K562 (cell line): ENCODE results near the gene DNAJC11. TPM values are rescaled to one million over a fixed set of nuclear protein-coding genes. Genes with fewer than 3 reads are reported as not detected.
A peak's percentile ranks its signal among the peaks of the same experiment; 100 is the strongest.

Experiments used
- CEBPB ChIP-seq: fragments of 450-650 bp; IDR thresholded peaks from 2 replicates; pipeline ENCODE4 v1.6.1; 2016; ENCODE audit warnings: missing genetic modification characterization, missing compliant biosample characterization
- CEBPG ChIP-seq, 3 experiments: fragments of 200-800 bp in 1 of 3; sonication (Bioruptor generic) in 1 of 3; sonication (generic) in 1 of 3; formaldehyde crosslinking in 1 of 3; IDR thresholded peaks in 2 of 3; conservative IDR thresholded peaks in 1 of 3; 2 replicates each; pipeline versions ENCODE4 v1.6.1 to v1.8.0; 2016 to 2022; ENCODE audit warnings: missing compliant biosample characterization in 2 of 3, missing genetic modification characterization in 2 of 3, mild to moderate bottlenecking in 1 of 3, missing genetic modification reagents in 1 of 3
- GABPB1 ChIP-seq: sonication (generic); formaldehyde crosslinking; IDR thresholded peaks from 2 replicates; pipeline ENCODE4 v1.8.0; 2022; ENCODE audit warnings: mild to moderate bottlenecking, missing genetic modification reagents
- KDM1A ChIP-seq, 2 experiments: fragments of 450-650 bp; IDR thresholded peaks; 2 replicates each; pipeline ENCODE4 v1.6.1; 2016; ENCODE audit warnings: mild to moderate bottlenecking in 2 of 2
- MED1 ChIP-seq: sonication (generic); formaldehyde crosslinking; IDR thresholded peaks from 2 replicates; pipeline ENCODE4 v1.8.1; 2023; ENCODE audit warnings: missing genetic modification reagents, borderline replicate concordance
- PCBP2 ChIP-seq: fragments of 200-400 bp; formaldehyde crosslinking; IDR thresholded peaks from 2 replicates; pipeline ENCODE4 v1.6.1; 2018; ENCODE audit warnings: low read length, low read depth, mild to moderate bottlenecking, moderate library complexity; ENCODE audit not compliant: poor library complexity, severe bottlenecking
- PHF20 ChIP-seq: fragments of 450-650 bp; IDR thresholded peaks from 2 replicates; pipeline ENCODE4 v1.6.1; 2018; ENCODE audit not compliant: partially characterized antibody
- POLR2AphosphoS5 ChIP-seq: IDR thresholded peaks from 2 replicates; pipeline ENCODE4 v1.6.1; 2011; ENCODE audit warnings: mild to moderate bottlenecking, low read depth, low read length, moderate library complexity; ENCODE audit not compliant: control insufficient read depth, insufficient read depth
- TEAD1 ChIP-seq, 2 experiments: fragments of 450-650 bp in 1 of 2; sonication (generic) in 1 of 2; formaldehyde crosslinking; IDR thresholded peaks; 2 replicates each; pipeline versions ENCODE4 v1.4.0 to v1.8.0; 2020 to 2022; ENCODE audit warnings: mild to moderate bottlenecking in 2 of 2, missing genetic modification reagents in 1 of 2
- ZNF551 ChIP-seq: fragments of 250-450 bp; sonication (Bioruptor Pico); IDR thresholded peaks from 2 replicates; pipeline ENCODE4 v1.5.0; 2021; ENCODE audit warnings: mild to moderate bottlenecking, moderate library complexity
- polyA plus RNA-seq, 8 experiments: library from polyadenylated mRNA; depleted of rRNA in 4 of 8; stranded (reverse) in 5 of 8; unstranded in 3 of 8; fragments of >200 nt; fragmentation: Nextera tagmentation in 2 of 8; fragmentation: Illumina TruSeq in 1 of 8; extraction: Ambion mirVana in 2 of 8; extraction: Trizol in 1 of 8; gene quantifications; 2 replicates each; pipeline versions ENCODE4 v1.2.1 to v1.2.3, GENCODE V29; 2011 to 2014; ENCODE audit warnings: inconsistent platforms in 1 of 8, missing spikeins in 1 of 8
- total RNA-seq, 7 experiments: library from RNA; depleted of rRNA in 6 of 7; stranded (reverse); fragments of >200 nt in 6 of 7; fragmentation: Illumina TruSeq in 2 of 7; extraction: Trizol in 2 of 7; gene quantifications; 2 replicates each; pipeline versions ENCODE4 v1.2.1 to v1.2.3, GENCODE V29; 2011 to 2021; ENCODE audit warnings: low replicate concordance in 1 of 7
- TF ChIP-seq, protein P1 (sequence below): IDR thresholded peaks from 3 replicates; pipeline ENCODE4 v1.6.1; 2011; ENCODE audit warnings: borderline replicate concordance, mild to moderate bottlenecking, moderate library complexity; ENCODE audit not compliant: insufficient read length; ENCODE audit errors: extremely low read depth
- TF ChIP-seq, protein P2 (sequence below): sonication (generic); formaldehyde crosslinking; IDR thresholded peaks from 2 replicates; pipeline ENCODE4 v1.8.0; 2023; ENCODE audit warnings: missing genetic modification reagents, mild to moderate bottlenecking, borderline replicate concordance
- TF ChIP-seq, protein P3 (sequence below): fragments of 450-650 bp; formaldehyde crosslinking; IDR thresholded peaks from 2 replicates; pipeline ENCODE4 v1.4.0; 2020; ENCODE audit warnings: mild to moderate bottlenecking, moderate library complexity

Gene DNAJC11
- total and polyA plus RNA-seq, 9 of the 15 experiments (the other 6 are each of a cell fraction or from before 2014, with no cell fraction given), result 14.1 to 123 (median 76.6) TPM

DNA sequence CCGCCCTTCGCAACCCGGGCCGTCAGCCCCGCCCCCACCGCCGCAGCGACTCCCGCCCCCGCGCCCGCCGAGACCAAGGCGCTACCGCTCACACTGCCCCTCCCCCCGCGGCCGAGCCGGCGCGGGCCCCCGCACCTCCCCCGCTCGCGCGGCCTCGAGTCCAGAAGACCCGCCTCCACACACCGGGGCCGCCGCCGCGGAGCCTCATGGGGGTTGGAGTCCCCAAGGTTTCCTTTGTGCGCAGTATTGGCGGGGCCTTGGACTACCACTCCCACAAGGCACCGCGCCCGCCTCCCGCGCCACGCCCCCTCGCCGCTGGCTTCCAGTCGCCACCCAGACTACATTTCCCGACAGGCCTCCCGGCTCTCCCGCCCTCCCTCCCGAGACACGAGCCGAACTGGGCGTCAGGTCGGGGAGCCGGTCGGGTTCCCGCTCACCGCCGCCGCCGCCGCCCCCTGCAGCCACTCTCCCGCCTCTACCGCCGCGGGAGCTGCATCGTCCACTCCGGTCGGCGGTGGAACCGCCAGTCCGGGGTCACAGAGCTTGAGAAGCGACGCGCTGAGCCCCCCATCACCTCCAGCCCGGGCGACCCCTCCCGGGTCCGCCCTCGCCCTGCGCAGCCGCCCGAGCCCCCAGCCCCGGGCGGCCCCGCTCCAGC is 88.1 kb downstream of the DNAJC11 start, which contains the start of gene PHF13 (continued):
- TF ChIP-seq, protein P1, sequence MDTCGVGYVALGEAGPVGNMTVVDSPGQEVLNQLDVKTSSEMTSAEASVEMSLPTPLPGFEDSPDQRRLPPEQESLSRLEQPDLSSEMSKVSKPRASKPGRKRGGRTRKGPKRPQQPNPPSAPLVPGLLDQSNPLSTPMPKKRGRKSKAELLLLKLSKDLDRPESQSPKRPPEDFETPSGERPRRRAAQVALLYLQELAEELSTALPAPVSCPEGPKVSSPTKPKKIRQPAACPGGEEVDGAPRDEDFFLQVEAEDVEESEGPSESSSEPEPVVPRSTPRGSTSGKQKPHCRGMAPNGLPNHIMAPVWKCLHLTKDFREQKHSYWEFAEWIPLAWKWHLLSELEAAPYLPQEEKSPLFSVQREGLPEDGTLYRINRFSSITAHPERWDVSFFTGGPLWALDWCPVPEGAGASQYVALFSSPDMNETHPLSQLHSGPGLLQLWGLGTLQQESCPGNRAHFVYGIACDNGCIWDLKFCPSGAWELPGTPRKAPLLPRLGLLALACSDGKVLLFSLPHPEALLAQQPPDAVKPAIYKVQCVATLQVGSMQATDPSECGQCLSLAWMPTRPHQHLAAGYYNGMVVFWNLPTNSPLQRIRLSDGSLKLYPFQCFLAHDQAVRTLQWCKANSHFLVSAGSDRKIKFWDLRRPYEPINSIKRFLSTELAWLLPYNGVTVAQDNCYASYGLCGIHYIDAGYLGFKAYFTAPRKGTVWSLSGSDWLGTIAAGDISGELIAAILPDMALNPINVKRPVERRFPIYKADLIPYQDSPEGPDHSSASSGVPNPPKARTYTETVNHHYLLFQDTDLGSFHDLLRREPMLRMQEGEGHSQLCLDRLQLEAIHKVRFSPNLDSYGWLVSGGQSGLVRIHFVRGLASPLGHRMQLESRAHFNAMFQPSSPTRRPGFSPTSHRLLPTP, result no peak
- no peak for TF ChIP-seq CEBPB
- TF ChIP-seq TEAD1 (CRISPR knock-in tag; IDR thresholded peaks at IDR 0.05), result peak in 1 of 2 experiments; percentile 62; a peak in 1 of 4 replicates
- TF ChIP-seq, protein P2, sequence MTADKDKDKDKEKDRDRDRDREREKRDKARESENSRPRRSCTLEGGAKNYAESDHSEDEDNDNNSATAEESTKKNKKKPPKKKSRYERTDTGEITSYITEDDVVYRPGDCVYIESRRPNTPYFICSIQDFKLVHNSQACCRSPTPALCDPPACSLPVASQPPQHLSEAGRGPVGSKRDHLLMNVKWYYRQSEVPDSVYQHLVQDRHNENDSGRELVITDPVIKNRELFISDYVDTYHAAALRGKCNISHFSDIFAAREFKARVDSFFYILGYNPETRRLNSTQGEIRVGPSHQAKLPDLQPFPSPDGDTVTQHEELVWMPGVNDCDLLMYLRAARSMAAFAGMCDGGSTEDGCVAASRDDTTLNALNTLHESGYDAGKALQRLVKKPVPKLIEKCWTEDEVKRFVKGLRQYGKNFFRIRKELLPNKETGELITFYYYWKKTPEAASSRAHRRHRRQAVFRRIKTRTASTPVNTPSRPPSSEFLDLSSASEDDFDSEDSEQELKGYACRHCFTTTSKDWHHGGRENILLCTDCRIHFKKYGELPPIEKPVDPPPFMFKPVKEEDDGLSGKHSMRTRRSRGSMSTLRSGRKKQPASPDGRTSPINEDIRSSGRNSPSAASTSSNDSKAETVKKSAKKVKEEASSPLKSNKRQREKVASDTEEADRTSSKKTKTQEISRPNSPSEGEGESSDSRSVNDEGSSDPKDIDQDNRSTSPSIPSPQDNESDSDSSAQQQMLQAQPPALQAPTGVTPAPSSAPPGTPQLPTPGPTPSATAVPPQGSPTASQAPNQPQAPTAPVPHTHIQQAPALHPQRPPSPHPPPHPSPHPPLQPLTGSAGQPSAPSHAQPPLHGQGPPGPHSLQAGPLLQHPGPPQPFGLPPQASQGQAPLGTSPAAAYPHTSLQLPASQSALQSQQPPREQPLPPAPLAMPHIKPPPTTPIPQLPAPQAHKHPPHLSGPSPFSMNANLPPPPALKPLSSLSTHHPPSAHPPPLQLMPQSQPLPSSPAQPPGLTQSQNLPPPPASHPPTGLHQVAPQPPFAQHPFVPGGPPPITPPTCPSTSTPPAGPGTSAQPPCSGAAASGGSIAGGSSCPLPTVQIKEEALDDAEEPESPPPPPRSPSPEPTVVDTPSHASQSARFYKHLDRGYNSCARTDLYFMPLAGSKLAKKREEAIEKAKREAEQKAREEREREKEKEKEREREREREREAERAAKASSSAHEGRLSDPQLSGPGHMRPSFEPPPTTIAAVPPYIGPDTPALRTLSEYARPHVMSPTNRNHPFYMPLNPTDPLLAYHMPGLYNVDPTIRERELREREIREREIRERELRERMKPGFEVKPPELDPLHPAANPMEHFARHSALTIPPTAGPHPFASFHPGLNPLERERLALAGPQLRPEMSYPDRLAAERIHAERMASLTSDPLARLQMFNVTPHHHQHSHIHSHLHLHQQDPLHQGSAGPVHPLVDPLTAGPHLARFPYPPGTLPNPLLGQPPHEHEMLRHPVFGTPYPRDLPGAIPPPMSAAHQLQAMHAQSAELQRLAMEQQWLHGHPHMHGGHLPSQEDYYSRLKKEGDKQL (CRISPR knock-in tag), result no peak
- no peak for TF ChIP-seq KDM1A (IDR thresholded peaks at IDR 0.05)
- TF ChIP-seq, protein P3, sequence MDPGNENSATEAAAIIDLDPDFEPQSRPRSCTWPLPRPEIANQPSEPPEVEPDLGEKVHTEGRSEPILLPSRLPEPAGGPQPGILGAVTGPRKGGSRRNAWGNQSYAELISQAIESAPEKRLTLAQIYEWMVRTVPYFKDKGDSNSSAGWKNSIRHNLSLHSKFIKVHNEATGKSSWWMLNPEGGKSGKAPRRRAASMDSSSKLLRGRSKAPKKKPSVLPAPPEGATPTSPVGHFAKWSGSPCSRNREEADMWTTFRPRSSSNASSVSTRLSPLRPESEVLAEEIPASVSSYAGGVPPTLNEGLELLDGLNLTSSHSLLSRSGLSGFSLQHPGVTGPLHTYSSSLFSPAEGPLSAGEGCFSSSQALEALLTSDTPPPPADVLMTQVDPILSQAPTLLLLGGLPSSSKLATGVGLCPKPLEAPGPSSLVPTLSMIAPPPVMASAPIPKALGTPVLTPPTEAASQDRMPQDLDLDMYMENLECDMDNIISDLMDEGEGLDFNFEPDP (CRISPR knock-in tag), result no peak
- no peak for TF ChIP-seq CEBPG (CRISPR knock-in tag; IDR thresholded peaks at IDR 0.05)
- TF ChIP-seq CEBPG (tag; conservative IDR thresholded peaks at IDR 0.05 in 1 of 2, IDR thresholded peaks at IDR 0.05 in 1 of 2), result no peak
- TF ChIP-seq ZNF551, result no peak
- TF ChIP-seq PHF20, result no peak
- no peak for TF ChIP-seq PCBP2
- TF ChIP-seq GABPB1 (CRISPR knock-in tag), result peak; percentile 84; the same call in 1 of the 2 replicates
- no peak for TF ChIP-seq MED1 (CRISPR knock-in tag)
- TF ChIP-seq POLR2AphosphoS5, result peak; percentile 64
